GM12878 (cell line): ENCODE measurements around the gene SLC13A2. TPM values are rescaled to one million over a fixed set of nuclear protein-coding genes. Genes with fewer than 3 reads are reported as not detected.

Source experiments
- ATAC-seq: fragments of 200-7000 bp; cut with Tn5 transposase; 3 replicates; pipeline ENCODE4 v1.9.1; 2020; ENCODE audit warnings: mild to moderate bottlenecking, moderate library complexity
- BruUV-seq: library from RNA; stranded (reverse); fragments of 400-500 nt; replicated peaks from 2 replicates; lab custom pipeline; 2021; lab: Mats Ljungman, UMichigan
- CTCF ChIA-PET: fragments of 300-600 bp; sonication (Branson Sonifier 250); formaldehyde crosslinking; extraction: SDS; loops from one replicate; lab custom pipeline; 2021; ENCODE audit warnings: inconsistent platforms; lab: Yijun Ruan, JAX
- POLR2A ChIA-PET: fragments of 350-600 bp; formaldehyde crosslinking; extraction: SDS; loops from one replicate; lab custom pipeline; 2021; ENCODE audit warnings: inconsistent platforms; lab: Charles Lee
- RAD21 ChIA-PET: fragments of 300-600 bp; sonication (Branson Sonifier 250); formaldehyde crosslinking; loops from one replicate; lab custom pipeline; 2023; ENCODE audit warnings: antibody characterized with exemption; ENCODE audit not compliant: unreplicated experiment; lab: Charles Lee
- SMC1A ChIA-PET: fragments of 300-600 bp; sonication (Branson Sonifier 250); formaldehyde crosslinking; loops from one replicate; lab custom pipeline; 2023; ENCODE audit not compliant: unreplicated experiment, uncharacterized antibody; lab: Charles Lee
- DNase-seq: peaks from one replicate; pipeline ENCODE4 v3.0.0-alpha.2; 2011; ENCODE audit warnings: low read depth, low spot score
- FAIRE-seq: peaks from 3 replicates; lab custom pipeline; 2011; peaks lifted over from hg19 to GRCh38; lab: Jason Lieb, UNC
- H2AFZ ChIP-seq: 2 replicates; pipeline ENCODE4 v1.6.0; 2011; ENCODE audit warnings: low read depth, low read length, control low read depth; ENCODE audit not compliant: control insufficient read depth
- H3K27ac ChIP-seq: 2 replicates; pipeline ENCODE4 v1.5.1; 2011; ENCODE audit warnings: control low read depth; ENCODE audit not compliant: control insufficient read depth, insufficient read depth
- H3K27me3 ChIP-seq, 2 experiments: replicated peaks in 1 of 2; 2 replicates each; pipeline versions ENCODE4 v1.6.0 to v1.6.1; 2011; ENCODE audit warnings: low read length in 1 of 2; ENCODE audit not compliant: control insufficient read depth in 2 of 2, insufficient read depth in 2 of 2
- H3K36me3 ChIP-seq, 2 experiments: 2 replicates each; pipeline ENCODE4 v1.5.1; 2011; ENCODE audit warnings: low read length in 1 of 2; ENCODE audit not compliant: control insufficient read depth in 2 of 2, insufficient read depth in 2 of 2
- H3K4me1 ChIP-seq: 2 replicates; pipeline ENCODE4 v1.6.1; 2011; ENCODE audit warnings: mild to moderate bottlenecking, low read length, moderate library complexity, mixed read lengths; ENCODE audit not compliant: control insufficient read depth, insufficient read depth
- H3K4me2 ChIP-seq: 2 replicates; pipeline ENCODE4 v1.6.0; 2011; ENCODE audit warnings: control low read depth; ENCODE audit not compliant: control insufficient read depth, insufficient read depth
- H3K4me3 ChIP-seq: fragments of 200-600 bp; sonication (generic); 2 replicates; pipeline ENCODE4 v1.5.1; 2016
- H3K79me2 ChIP-seq: 2 replicates; pipeline ENCODE4 v1.6.0; 2011; ENCODE audit warnings: low read length; ENCODE audit not compliant: control insufficient read depth, insufficient read depth
- H3K9ac ChIP-seq: 2 replicates; pipeline ENCODE4 v1.8.0; 2011; ENCODE audit warnings: low read length, control low read depth, mixed read lengths; ENCODE audit not compliant: control insufficient read depth, insufficient read depth
- H3K9me3 ChIP-seq: replicated peaks from 3 replicates; pipeline ENCODE4 v1.5.1; 2011; ENCODE audit warnings: mild to moderate bottlenecking, low read length; ENCODE audit not compliant: control insufficient read depth, insufficient read depth
- H4K20me1 ChIP-seq: 2 replicates; pipeline ENCODE4 v1.6.0; 2011; ENCODE audit not compliant: control insufficient read depth, insufficient read depth
- BACH1 ChIP-seq: fragments of 450-650 bp; IDR thresholded peaks from 2 replicates; pipeline ENCODE4 v1.6.1; 2017; ENCODE audit warnings: mild to moderate bottlenecking, borderline replicate concordance
- BCLAF1 ChIP-seq: fragments of 450-650 bp; IDR thresholded peaks from 2 replicates; pipeline ENCODE4 v1.6.1; 2017; ENCODE audit warnings: antibody characterized with exemption, mild to moderate bottlenecking, moderate library complexity
- MTA2 ChIP-seq: fragments of 450-650 bp; IDR thresholded peaks from 2 replicates; pipeline ENCODE4 v1.6.1; 2016; ENCODE audit warnings: low read depth, mild to moderate bottlenecking, moderate library complexity
- SMC3 ChIP-seq: IDR thresholded peaks from 2 replicates; pipeline ENCODE4 v1.6.1; 2011; ENCODE audit warnings: low read length, improper control_type of control experiment, borderline replicate concordance
- WGBS: methylation state at CpG from one replicate; pipeline ENCODE4 v1.1.6; 2016; ENCODE audit warnings: low lambda C conversion rate; ENCODE audit not compliant: insufficient replicate concordance, insufficient coverage; ENCODE audit errors: missing lambda C conversion rate; 5-methylcytosine and 5-hydroxymethylcytosine counted together
- in situ Hi-C: fragments of 300-500 bp; cut with MboI; formaldehyde crosslinking; loops from 9 replicates; pipeline ENCODE4 v1.14.3; 2018; ENCODE audit warnings: mixed read lengths
- intact Hi-C: fragments of 100-400 bp; cut with micrococcal nuclease; formaldehyde crosslinking; loops from one replicate; pipeline ENCODE4 v1.14.2; 2022; ENCODE audit not compliant: unreplicated experiment
- polyA plus RNA-seq, 11 experiments: library from polyadenylated mRNA; depleted of rRNA in 4 of 11; unstranded in 6 of 11; stranded (reverse) in 5 of 11; fragments of >200 nt; fragmentation: Nextera tagmentation in 4 of 11; fragmentation: Illumina TruSeq in 1 of 11; extraction: Ambion mirVana in 4 of 11; extraction: Trizol in 1 of 11; gene quantifications; 1 replicate in 1 of 11; 2 replicates in 10 of 11; pipeline versions ENCODE4 v1.2.1 to v1.2.3, GENCODE V29; 2011 to 2016; ENCODE audit warnings: inconsistent platforms in 2 of 11, missing spikeins in 2 of 11, low read depth in 1 of 11
- total RNA-seq, 4 experiments: library from RNA; depleted of rRNA in 3 of 4; stranded (reverse); fragments of >200 nt in 3 of 4; fragmentation: Illumina TruSeq in 1 of 4; extraction: Trizol in 1 of 4; gene quantifications; 2 replicates each; pipeline versions ENCODE4 v1.2.1 to v1.2.3, GENCODE V29; 2013 to 2021

SLC13A2 gene
- total and polyA plus RNA-seq, 10 of the 15 experiments (the other 5 are each of a cell fraction or from before 2014, with no cell fraction given), result 0.03 to 0.13 (median 0.05) TPM; not detected in 6

- FAIRE-seq, result no peak
- BruUV-seq, result no TSS peak
- Histone ChIP-seq H3K27me3 (no peaks in the 10 kb centered on the region), H3K9ac (no peak overlapping the region), H3K4me3 (no peak overlapping the region), H3K9me3 (no peaks in the 10 kb centered on the region), H3K27ac (no peak overlapping the region), H3K4me2 (no peak overlapping the region), H2AFZ (no peak overlapping the region), H3K79me2 (no peaks in the 10 kb centered on the region), H3K36me3 (no peaks in the 10 kb centered on the region), H3K4me1 (peaks cover 63% of the 10 kb centered on the region), H4K20me1 (0 out of 2 replicates have a peak, but pooled peaks cover 3% of the 10 kb centered on the region)
- WGBS, result 96% methylated on average over 3 of the region's 3 CpGs
- ChIA-PET POLR2A (no interaction called here), CTCF (interaction anchor here (0.6 kb wide), 1 partner anchor 67 kb away, joined by 3 read pairs; no protein-coding TSS in a partner anchor), RAD21 (no interaction called here), SMC1A (interaction anchor here (1.4 kb wide), 1 partner anchor 13 kb away, joined by 4 read pairs; no protein-coding TSS in a partner anchor)
- no peak for ATAC-seq
- in situ Hi-C loops, result no loop called here
- no peak for DNase-seq
- intact Hi-C loops, result no loop called here
- TF ChIP-seq BCLAF1, result no peak
- TF ChIP-seq SMC3, result no peak
- no peak for TF ChIP-seq BACH1
- TF ChIP-seq MTA2, result no peak
These were observed 2.5 kb upstream of the SLC13A2 start for GRCh38 chr17:28470914-28471366.
